Upper lobe of left lung (tissue), 6 donors: ENCODE results near the gene PAX5. TPM values are rescaled to one million over a fixed set of nuclear protein-coding genes. Genes with fewer than 3 reads are reported as not detected.

Source experiments
- ATAC-seq, 2 donors: fragments of 200-7000 bp; cut with Tn5 transposase; one replicate each; pipeline ENCODE4 v1.9.1; 2022; ENCODE audit warnings: mild to moderate bottlenecking in 2 of 2, moderate library complexity in 2 of 2; ENCODE audit not compliant: low FRiP score in 2 of 2
- DNase-seq, 2 donors: peaks; one replicate each; pipeline ENCODE4 v3.0.0-alpha.2; 2019 to 2020
- H3K27ac ChIP-seq, 4 donors: fragments of 200-600 bp; sonication (generic); one replicate each; pipeline ENCODE4 v1.5.1; 2016 to 2019
- H3K27me3 ChIP-seq, 4 donors: fragments of 200-600 bp; sonication (generic); one replicate each; pipeline ENCODE4 v1.5.1; 2017 to 2019
- H3K36me3 ChIP-seq, 4 donors: fragments of 200-600 bp; sonication (generic); one replicate each; pipeline ENCODE4 v1.5.1; 2016 to 2019
- H3K4me1 ChIP-seq, 4 donors: fragments of 200-600 bp; sonication (generic); one replicate each; pipeline ENCODE4 v1.5.1; 2018 to 2019
- H3K4me3 ChIP-seq, 4 donors: fragments of 200-600 bp; sonication (generic); one replicate each; pipeline ENCODE4 v1.5.1; 2017 to 2019; ENCODE audit warnings: mild to moderate bottlenecking in 2 of 4, moderate library complexity in 1 of 4
- H3K9me3 ChIP-seq, 4 donors: fragments of 200-600 bp; sonication (generic); one replicate each; pipeline ENCODE4 v1.5.1; 2018 to 2019
- EP300 ChIP-seq, 4 donors: sonication (generic); formaldehyde crosslinking; IDR thresholded peaks; one replicate each; pipeline ENCODE4 v1.5.1; 2017; ENCODE audit warnings: antibody characterized with exemption in 4 of 4, control low read depth in 2 of 4
- POLR2A ChIP-seq, 4 donors: fragments of 450-650 bp; IDR thresholded peaks; one replicate each; pipeline ENCODE4 v1.5.1; 2016 to 2017; ENCODE audit warnings: antibody characterized with exemption in 4 of 4, mild to moderate bottlenecking in 2 of 4
- POLR2AphosphoS5 ChIP-seq, 2 donors: sonication (generic); formaldehyde crosslinking; IDR thresholded peaks; one replicate each; pipeline ENCODE4 v1.5.1; 2017; ENCODE audit warnings: antibody characterized with exemption in 2 of 2
- WGBS, 2 donors: methylation state at CpG; one replicate each; pipeline ENCODE4 v1.1.5; 2017 to 2018; 5-methylcytosine and 5-hydroxymethylcytosine counted together
- total RNA-seq, 6 donors: library from RNA; depleted of rRNA in 4 of 6; stranded (reverse); fragments of >200 nt in 4 of 6; gene quantifications; one replicate each; pipeline versions ENCODE4 v1.1.0 to v1.2.1, GENCODE V29; 2016 to 2021
- TF ChIP-seq, protein P1 (sequence below), 6 experiments: fragments of 450-650 bp in 4 of 6; fragments of 200-600 bp in 2 of 6; sonication (generic) in 2 of 6; IDR thresholded peaks; one replicate each; pipeline ENCODE4 v1.5.1; 2016 to 2019; ENCODE audit warnings: antibody characterized with exemption in 6 of 6
- donor health status: DM: no; HTN: no; CAD: no; lungs with moderate emphysema.
- donor health status: DM: no; HTN: yes; CAD: no; lungs with severe emphysema.

The PAX5 gene
- total RNA-seq, 6 donors from 2014 or later: under 0.01 to 0.64 (median 0.43) TPM; not detected in 1

DNA sequence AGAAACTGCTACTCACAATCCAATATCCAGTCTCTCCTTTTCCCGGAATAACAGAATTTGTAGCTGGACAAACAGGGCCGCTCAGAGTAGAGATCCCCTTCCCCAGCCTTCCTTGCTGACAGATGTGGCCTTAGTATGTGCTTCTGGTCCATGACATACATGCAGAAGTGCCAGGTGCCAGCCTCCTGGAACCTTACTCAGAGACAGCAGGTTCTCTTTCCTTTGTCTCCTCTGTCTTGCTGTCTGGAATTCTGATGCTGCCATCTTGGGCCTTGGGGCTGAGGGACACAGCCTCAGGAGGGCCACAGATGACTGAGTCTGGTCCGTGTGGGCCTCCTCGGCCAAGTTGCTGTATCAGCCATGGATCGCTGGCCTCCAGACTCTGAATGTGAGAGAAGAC, 210.1 kb downstream of the PAX5 start:
- H3K4me3 ChIP-seq: no peak overlapping the region
- H3K27ac ChIP-seq: no peak overlapping the region
- DNase-seq: no peak
- no peaks in the 10 kb centered on the region for H3K9me3 ChIP-seq
- ATAC-seq: no peak
- TF ChIP-seq, protein P1, sequence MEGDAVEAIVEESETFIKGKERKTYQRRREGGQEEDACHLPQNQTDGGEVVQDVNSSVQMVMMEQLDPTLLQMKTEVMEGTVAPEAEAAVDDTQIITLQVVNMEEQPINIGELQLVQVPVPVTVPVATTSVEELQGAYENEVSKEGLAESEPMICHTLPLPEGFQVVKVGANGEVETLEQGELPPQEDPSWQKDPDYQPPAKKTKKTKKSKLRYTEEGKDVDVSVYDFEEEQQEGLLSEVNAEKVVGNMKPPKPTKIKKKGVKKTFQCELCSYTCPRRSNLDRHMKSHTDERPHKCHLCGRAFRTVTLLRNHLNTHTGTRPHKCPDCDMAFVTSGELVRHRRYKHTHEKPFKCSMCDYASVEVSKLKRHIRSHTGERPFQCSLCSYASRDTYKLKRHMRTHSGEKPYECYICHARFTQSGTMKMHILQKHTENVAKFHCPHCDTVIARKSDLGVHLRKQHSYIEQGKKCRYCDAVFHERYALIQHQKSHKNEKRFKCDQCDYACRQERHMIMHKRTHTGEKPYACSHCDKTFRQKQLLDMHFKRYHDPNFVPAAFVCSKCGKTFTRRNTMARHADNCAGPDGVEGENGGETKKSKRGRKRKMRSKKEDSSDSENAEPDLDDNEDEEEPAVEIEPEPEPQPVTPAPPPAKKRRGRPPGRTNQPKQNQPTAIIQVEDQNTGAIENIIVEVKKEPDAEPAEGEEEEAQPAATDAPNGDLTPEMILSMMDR (IDR thresholded peaks at IDR 0.05): no peak
- TF ChIP-seq POLR2AphosphoS5 (IDR thresholded peaks at IDR 0.05) (no peak), EP300 (IDR thresholded peaks at IDR 0.05) (no peak), POLR2A (IDR thresholded peaks at IDR 0.05) (no peak)
- WGBS, 2 donors: 74 to 80% methylated on average over 5 of the region's 5 CpGs
- peaks cover 0 to 6% (median 0%) of the 10 kb centered on the region in 4 donors for H3K27me3 ChIP-seq
- no peaks in the 10 kb centered on the region for H3K36me3 ChIP-seq
- H3K4me1 ChIP-seq: peaks cover 0 to 4% (median 0%) of the 10 kb centered on the region in 4 donors

GRCh38 chr9:36823466-36823865, 210.6 kb downstream of the PAX5 start:
- Histone ChIP-seq H3K27me3 (peaks cover 0 to 9% (median under 1%) of the 10 kb centered on the region in 4 donors), H3K36me3 (no peaks in the 10 kb centered on the region), H3K27ac (no peak overlapping the region), H3K9me3 (no peaks in the 10 kb centered on the region), H3K4me1 (peaks cover 0 to 8% (median 4%) of the 10 kb centered on the region in 4 donors), H3K4me3 (no peak overlapping the region)
- no peak for TF ChIP-seq POLR2A (IDR thresholded peaks at IDR 0.05)
- no peak for TF ChIP-seq EP300 (IDR thresholded peaks at IDR 0.05)
- TF ChIP-seq, protein P1 (IDR thresholded peaks at IDR 0.05): no peak
- TF ChIP-seq POLR2AphosphoS5 (IDR thresholded peaks at IDR 0.05): no peak
- ATAC-seq (no peak), DNase-seq (no peak)
- WGBS, 2 donors: 75 to 81% methylated on average over 6 of the region's 6 CpGs

DNA sequence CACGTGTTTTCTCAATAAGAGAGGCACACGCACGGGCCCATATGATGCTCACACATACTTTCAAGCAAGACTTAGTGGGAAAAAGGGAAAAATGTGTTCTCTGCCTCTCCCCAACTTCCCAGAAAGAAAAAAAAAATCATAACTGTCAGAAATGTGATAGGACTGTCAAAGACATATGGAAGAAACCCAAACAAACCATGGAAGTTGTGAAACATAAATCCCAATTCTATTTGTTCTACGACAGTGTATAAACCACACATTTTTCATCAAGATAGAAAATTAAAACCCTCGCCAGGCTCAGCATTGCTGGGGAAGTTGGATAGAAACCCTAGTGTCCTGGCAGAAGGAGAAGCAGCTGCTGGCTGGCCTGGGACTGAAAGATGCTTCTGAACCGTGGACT, 211.9 kb downstream of the PAX5 start:
- H3K27me3 ChIP-seq: peaks cover 0 to 17% (median 3%) of the 10 kb centered on the region in 4 donors

GRCh38 chr9:36820392-36820861, 213.6 kb downstream of the PAX5 start:
- TF ChIP-seq POLR2A (IDR thresholded peaks at IDR 0.05) (no peak), EP300 (IDR thresholded peaks at IDR 0.05) (no peak)
- TF ChIP-seq, protein P1 (IDR thresholded peaks at IDR 0.05): no peak
- no peak for DNase-seq
- Histone ChIP-seq H3K27me3 (peaks cover 0 to 17% (median 3%) of the 10 kb centered on the region in 4 donors), H3K27ac (no peak overlapping the region), H3K4me1 (peaks cover 0 to 14% (median 7%) of the 10 kb centered on the region in 4 donors), H3K4me3 (no peak overlapping the region), H3K36me3 (no peaks in the 10 kb centered on the region), H3K9me3 (no peaks in the 10 kb centered on the region)
- 69 to 79% methylated on average over 20 to 21 of the region's 21 CpGs for WGBS, 2 donors
- ATAC-seq: no peak

More for the DNA sequence above, 211.9 kb downstream of the PAX5 start:
- H3K4me1 ChIP-seq: peaks cover 0 to 14% (median 7%) of the 10 kb centered on the region in 4 donors
- ATAC-seq (no peak), DNase-seq (no peak)
- H3K36me3 ChIP-seq: no peaks in the 10 kb centered on the region
- H3K9me3 ChIP-seq: no peaks in the 10 kb centered on the region
- 60 to 61% methylated on average over 6 of the region's 6 CpGs for WGBS, 2 donors
- TF ChIP-seq, protein P1 (IDR thresholded peaks at IDR 0.05): no peak
- TF ChIP-seq EP300 (IDR thresholded peaks at IDR 0.05) (no peak), POLR2A (IDR thresholded peaks at IDR 0.05) (no peak), POLR2AphosphoS5 (IDR thresholded peaks at IDR 0.05) (no peak)
- no peak overlapping the region for H3K27ac ChIP-seq
- no peak overlapping the region for H3K4me3 ChIP-seq
